Psoas muscle (tissue), 8 donors: Measurements from ENCODE around the gene SLC38A8. TPM values are rescaled to one million over a fixed set of nuclear protein-coding genes. Genes with fewer than 3 reads are reported as not detected.

Experiments
- ATAC-seq, 4 donors: fragments of 200-7000 bp; cut with Tn5 transposase; one replicate each; pipeline ENCODE4 v1.9.1; 2020; ENCODE audit warnings: moderate library complexity in 3 of 4, mild to moderate bottlenecking in 2 of 4
- DNase-seq, 2 donors: peaks; one replicate each; pipeline ENCODE4 v3.0.0-alpha.2; 2020
- H3K27ac ChIP-seq: fragments of 200-600 bp; one replicate; pipeline ENCODE4 v1.8.0; 2022
- H3K27me3 ChIP-seq, 3 donors: fragments of 200-600 bp in 1 of 3; one replicate each; pipeline versions ENCODE4 v1.6.1 to v1.8.0; 2013 to 2022; ENCODE audit warnings: low read length in 2 of 3, mild to moderate bottlenecking in 2 of 3, moderate library complexity in 1 of 3; ENCODE audit not compliant: insufficient read depth in 3 of 3
- H3K36me3 ChIP-seq, 2 donors: fragments of 200-600 bp in 1 of 2; one replicate each; pipeline versions ENCODE4 v1.6.1 to v1.8.0; 2013 to 2022; ENCODE audit warnings: low read depth in 1 of 2, mild to moderate bottlenecking in 1 of 2, moderate library complexity in 1 of 2; ENCODE audit not compliant: insufficient read depth in 1 of 2
- H3K4me1 ChIP-seq: fragments of 200-600 bp; one replicate; pipeline ENCODE4 v1.8.0; 2022
- H3K4me3 ChIP-seq: fragments of 200-600 bp; one replicate; pipeline ENCODE4 v1.8.0; 2022; ENCODE audit warnings: mild to moderate bottlenecking
- H3K9me3 ChIP-seq: fragments of 200-600 bp; one replicate; pipeline ENCODE4 v1.8.0; 2022
- CTCF ChIP-seq: fragments of 200-600 bp; IDR thresholded peaks from one replicate; pipeline ENCODE4 v1.8.0; 2022; ENCODE audit warnings: antibody characterized with exemption
- WGBS, 3 donors: extraction: QIAGEN DNeasy Blood & Tissue Kit; methylation state at CpG; one replicate each; pipeline versions ENCODE4 v1.1.6 to v1.1.7; 2013; 5-methylcytosine and 5-hydroxymethylcytosine counted together
- intact Hi-C, 2 donors: fragments of 100-400 bp; cut with DNase I; formaldehyde crosslinking; loops; one replicate each; pipeline versions ENCODE4 v1.11.0 to v1.14.2; 2022
- polyA plus RNA-seq, 3 donors: library from polyadenylated mRNA; stranded (reverse); fragments of 200-250 nt; gene quantifications; one replicate each; pipeline ENCODE4 v1.2.3, GENCODE V29; 2013
- total RNA-seq, 4 donors: library from RNA; stranded (reverse); fragmentation: NEBNext Ultra II Directional in 2 of 4; extraction: Animal tissue kit (Norgen Biotek cat#: 25700) in 2 of 4; gene quantifications; one replicate each; pipeline versions ENCODE4 v1.2.1 to v1.2.4, GENCODE V29; 2021 to 2023
- donor health status: healthy with polysubstance abuse.
- donor health status: DM: no; HTN: no; CAD: no; lungs with moderate emphysema.
- donor health status: Bipolar disorder and iron deficiency.
- donor health status: healthy.
- donor health status: DM: yes; HTN: yes; CAD: no.
- donor health status: DM: no; HTN: no; CAD: no.
- donor health status: DM: no; HTN: no; CAD: no.
- donor health status: DM: yes; HTN: yes; CAD: no.

Gene SLC38A8
- total and polyA plus RNA-seq, 7 donors = 0.21 to 0.52 TPM; not detected in 5

- Histone ChIP-seq H3K36me3 (no peaks in the 10 kb centered on the region), H3K4me1 (no peaks in the 10 kb centered on the region), H3K9me3 (no peaks in the 10 kb centered on the region), H3K27me3 (peaks cover 0 to 6% (median 0%) of the 10 kb centered on the region in 3 donors), H3K4me3 (no peak overlapping the region), H3K27ac (no peak overlapping the region)
- 80 to 84% (median 83%) methylated on average over 25 of the region's 25 CpGs for WGBS, 3 donors
- intact Hi-C loops = no loop called here
- ATAC-seq (no peak), DNase-seq (no peak)
- no peak for TF ChIP-seq CTCF
Measured at GRCh38 chr16:84033251-84034195, 9.1 kb downstream of the SLC38A8 start.

GRCh38 chr16:84032458-84033178 is 10.0 kb downstream of the SLC38A8 start:
- H3K27ac ChIP-seq = no peak overlapping the region
- DNase-seq (no peak), ATAC-seq (no peak)
- no peaks in the 10 kb centered on the region for H3K9me3 ChIP-seq
- peaks cover 0 to 6% (median 0%) of the 10 kb centered on the region in 3 donors for H3K27me3 ChIP-seq
- intact Hi-C loops = no loop called here
- no peak overlapping the region for H3K4me3 ChIP-seq
- H3K36me3 ChIP-seq = no peaks in the 10 kb centered on the region
- no peaks in the 10 kb centered on the region for H3K4me1 ChIP-seq
- no peak for TF ChIP-seq CTCF
- 55 to 65% (median 55%) methylated on average over 15 of the region's 15 CpGs for WGBS, 3 donors

GRCh38 chr16:84031556-84031955 is 11.0 kb downstream of the SLC38A8 start:
- no peak overlapping the region for H3K4me3 ChIP-seq
- TF ChIP-seq CTCF = no peak
- H3K27me3 ChIP-seq = peaks cover 0 to 6% (median 0%) of the 10 kb centered on the region in 3 donors
- ATAC-seq (no peak), DNase-seq (no peak)
- H3K4me1 ChIP-seq = no peaks in the 10 kb centered on the region
- intact Hi-C loops = no loop called here
- no peak overlapping the region for H3K27ac ChIP-seq
- H3K36me3 ChIP-seq = no peaks in the 10 kb centered on the region
- WGBS, 3 donors = 84 to 90% (median 84%) methylated on average over 17 of the region's 17 CpGs
- no peaks in the 10 kb centered on the region for H3K9me3 ChIP-seq

- Histone ChIP-seq H3K36me3 (no peaks in the 10 kb centered on the region), H3K4me1 (no peaks in the 10 kb centered on the region), H3K27me3 (peaks cover 0 to 6% (median 2%) of the 10 kb centered on the region in 3 donors), H3K4me3 (no peak overlapping the region), H3K9me3 (no peaks in the 10 kb centered on the region), H3K27ac (no peak overlapping the region)
- 63 to 75% (median 65%) methylated on average over 14 of the region's 14 CpGs for WGBS, 3 donors
- intact Hi-C loops = no loop called here
- TF ChIP-seq CTCF = no peak
- no peak for ATAC-seq
- DNase-seq = no peak
Measured at GRCh38 chr16:84029297-84030047, 13.1 kb downstream of the SLC38A8 start.
